HCT116 (cell line): ENCODE data around the gene EIF2B4. TPM values are rescaled to one million over a fixed set of nuclear protein-coding genes. Genes with fewer than 3 reads are reported as not detected.
A peak's percentile ranks its signal among the peaks of the same experiment; 100 is the strongest.

ENCODE experiments used
- ATF3 ChIP-seq: IDR thresholded peaks from 2 replicates; pipeline ENCODE4 v1.6.1; 2012
- ELF1 ChIP-seq: IDR thresholded peaks from 2 replicates; pipeline ENCODE4 v1.6.1; 2012; ENCODE audit warnings: low read depth, borderline replicate concordance
- EZH2 ChIP-seq: fragments of 200-600 bp; sonication (generic); IDR thresholded peaks from 2 replicates; pipeline ENCODE4 v1.6.1; 2017; ENCODE audit warnings: antibody characterized with exemption, mixed run types
- EZH2phosphoT487 ChIP-seq: fragments of 200-600 bp; IDR thresholded peaks from 2 replicates; pipeline ENCODE4 v1.6.1; 2018; ENCODE audit warnings: antibody characterized with exemption, borderline replicate concordance
- FOSL1 ChIP-seq: IDR thresholded peaks from 2 replicates; pipeline ENCODE4 v1.6.1; 2012; ENCODE audit warnings: low read depth
- JUND ChIP-seq: IDR thresholded peaks from 2 replicates; pipeline ENCODE4 v1.6.1; 2012
- MAX ChIP-seq: IDR thresholded peaks from 2 replicates; pipeline ENCODE4 v1.6.1; 2012
- POLR2A ChIP-seq: IDR thresholded peaks from 2 replicates; pipeline ENCODE4 v1.7.0; 2011; ENCODE audit warnings: borderline replicate concordance; ENCODE audit not compliant: insufficient read depth, insufficient read length; ENCODE audit errors: extremely low read depth
- RAD21 ChIP-seq: IDR thresholded peaks from 2 replicates; pipeline ENCODE4 v1.6.1; 2012; ENCODE audit warnings: low read depth, mild to moderate bottlenecking
- SIN3A ChIP-seq: IDR thresholded peaks from 2 replicates; pipeline ENCODE4 v1.6.1; 2012; ENCODE audit warnings: low read depth
- SP1 ChIP-seq: IDR thresholded peaks from 2 replicates; pipeline ENCODE4 v1.6.1; 2012; ENCODE audit warnings: low read depth
- SRF ChIP-seq: IDR thresholded peaks from 2 replicates; pipeline ENCODE4 v1.6.1; 2012; ENCODE audit warnings: low read depth
- ZBTB33 ChIP-seq: IDR thresholded peaks from 2 replicates; pipeline ENCODE4 v1.6.1; 2011; ENCODE audit warnings: mild to moderate bottlenecking, low read length, moderate library complexity; ENCODE audit not compliant: insufficient replicate concordance; ENCODE audit errors: extremely low read depth
- ZNF274 ChIP-seq: fragments of 200-500 bp; sonication (Bioruptor generic); IDR thresholded peaks from 2 replicates; pipeline ENCODE4 v1.6.1; 2014; ENCODE audit warnings: mild to moderate bottlenecking, low read depth, low read length, inconsistent platforms
- total RNA-seq: library from RNA; stranded (reverse); gene quantifications from one replicate; pipeline ENCODE4 v1.2.1, GENCODE V29; 2021; ENCODE audit not compliant: unreplicated experiment

Gene EIF2B4
- total RNA-seq, 1 experiment from 2014 or later: 43.8 TPM

GRCh38 chr2:27356382-27357181 lies 13.6 kb downstream of the EIF2B4 start, which contains the start of gene GTF3C2 (continued):
- peak; percentile 79 for TF ChIP-seq SIN3A
- TF ChIP-seq SRF: peak; percentile 94
- TF ChIP-seq FOSL1: no peak
- no peak for TF ChIP-seq ZNF274
- peak; percentile 87 for TF ChIP-seq ZBTB33
- no peak for TF ChIP-seq EZH2
- no peak for TF ChIP-seq POLR2A
- peak; percentile 97 for TF ChIP-seq MAX
- no peak for TF ChIP-seq EZH2phosphoT487
- peak; percentile 83 for TF ChIP-seq ELF1
- no peak for TF ChIP-seq ATF3
- no peak for TF ChIP-seq JUND
- no peak for TF ChIP-seq RAD21
- TF ChIP-seq SP1: peak; percentile 75; the same call in 1 of the 2 replicates
